Neural cell (in vitro differentiated cells): Measurements from ENCODE around the gene SPSB3. TPM values are rescaled to one million over a fixed set of nuclear protein-coding genes. Genes with fewer than 3 reads are reported as not detected.

Source experiments
- H2AFZ ChIP-seq: fragments of 200-600, 300-800 bp; sonication (generic), shearing (Covaris generic); 2 replicates; pipeline ENCODE4 v1.6.0; 2014; ENCODE audit warnings: low read depth, mild to moderate bottlenecking, antibody characterized with exemption, low read length, moderate library complexity
- H3F3A ChIP-seq: fragments of 200-600 bp; shearing (Covaris generic); 2 replicates; pipeline ENCODE4 v1.6.1; 2016; ENCODE audit warnings: mild to moderate bottlenecking, moderate library complexity, mixed read lengths, antibody characterized with exemption, low read length; ENCODE audit not compliant: insufficient read depth, poor library complexity, severe bottlenecking
- H3K27ac ChIP-seq: fragments of 200-600, 300-800 bp; sonication (generic), shearing (Covaris generic); 2 replicates; pipeline ENCODE4 v1.5.1; 2014; ENCODE audit warnings: mild to moderate bottlenecking, low read length, moderate library complexity
- H3K27me3 ChIP-seq: fragments of 300-800, 200-600 bp; sonication (generic), shearing (Covaris generic); 2 replicates; pipeline ENCODE4 v1.6.0; 2014; ENCODE audit warnings: mild to moderate bottlenecking, low read depth, low read length, moderate library complexity; ENCODE audit not compliant: insufficient read depth
- H3K36me3 ChIP-seq: fragments of 300-800, 200-600 bp; sonication (generic), shearing (Covaris generic); 2 replicates; pipeline ENCODE4 v1.5.1; 2014; ENCODE audit warnings: mild to moderate bottlenecking, antibody characterized with exemption, low read length, moderate library complexity; ENCODE audit not compliant: insufficient read depth
- H3K4me2 ChIP-seq: fragments of 300-800, 200-600 bp; sonication (generic), shearing (Covaris generic); 2 replicates; pipeline ENCODE4 v1.6.0; 2014; ENCODE audit warnings: mild to moderate bottlenecking, low read length
- H3K4me3 ChIP-seq: fragments of 300-800, 200-600 bp; sonication (generic), shearing (Covaris generic); 2 replicates; pipeline ENCODE4 v1.5.1; 2014; ENCODE audit warnings: mild to moderate bottlenecking, low read length, moderate library complexity
- H3K79me2 ChIP-seq: fragments of 200-600 bp; shearing (Covaris generic); replicated peaks from 2 replicates; pipeline ENCODE4 v1.6.0; 2014; ENCODE audit warnings: mild to moderate bottlenecking, low read length, moderate library complexity; ENCODE audit not compliant: insufficient read depth
- H3K9ac ChIP-seq: fragments of 300-800, 200-600 bp; sonication (generic), shearing (Covaris generic); 2 replicates; pipeline ENCODE4 v1.6.1; 2016; ENCODE audit warnings: mild to moderate bottlenecking, low read length, mixed read lengths
- H3K9me2 ChIP-seq: fragments of 200-600 bp; shearing (Covaris generic); 2 replicates; pipeline ENCODE4 v1.6.1; 2016; ENCODE audit warnings: mild to moderate bottlenecking, low read length, mixed read lengths; ENCODE audit not compliant: insufficient read depth
- H3K9me3 ChIP-seq: fragments of 200-600, 300-800 bp; sonication (generic), shearing (Covaris generic); 2 replicates; pipeline ENCODE4 v1.6.1; 2016; ENCODE audit warnings: mild to moderate bottlenecking, mixed run types, low read length, moderate library complexity, mixed read lengths
- H4K20me1 ChIP-seq: fragments of 200-600 bp; shearing (Covaris generic); 2 replicates; pipeline ENCODE4 v1.6.1; 2016; ENCODE audit warnings: mild to moderate bottlenecking, mixed run types; ENCODE audit not compliant: insufficient read depth
- EP300 ChIP-seq: fragments of 450-650 bp; conservative IDR thresholded peaks from 2 replicates; pipeline ENCODE4 v1.6.1; 2014; ENCODE audit warnings: antibody characterized with exemption, mild to moderate bottlenecking, moderate library complexity; ENCODE audit not compliant: poor library complexity, severe bottlenecking
- EZH2 ChIP-seq: fragments of 200-600, 300-800 bp; shearing (Covaris generic), sonication (generic); IDR thresholded peaks from 2 replicates; pipeline ENCODE4 v1.6.1; 2014; ENCODE audit warnings: antibody characterized with exemption, low read length, borderline replicate concordance, mild to moderate bottlenecking; ENCODE audit not compliant: insufficient read depth, poor library complexity, severe bottlenecking
- MXI1 ChIP-seq: fragments of 450-650 bp; conservative IDR thresholded peaks from 2 replicates; pipeline ENCODE4 v1.6.1; 2014; ENCODE audit warnings: antibody characterized with exemption, mild to moderate bottlenecking; ENCODE audit not compliant: poor library complexity, severe bottlenecking
- POLR2AphosphoS5 ChIP-seq: IDR thresholded peaks from 2 replicates; pipeline ENCODE4 v1.6.1; 2012
- RAD21 ChIP-seq: fragments of 450-650 bp; conservative IDR thresholded peaks from 2 replicates; pipeline ENCODE4 v1.6.1; 2014; ENCODE audit warnings: antibody characterized with exemption, mild to moderate bottlenecking, moderate library complexity
- SMC3 ChIP-seq: fragments of 450-650 bp; conservative IDR thresholded peaks from 2 replicates; pipeline ENCODE4 v1.6.1; 2014; ENCODE audit warnings: antibody characterized with exemption, mild to moderate bottlenecking, moderate library complexity; ENCODE audit not compliant: poor library complexity
- TAF1 ChIP-seq: IDR thresholded peaks from 2 replicates; pipeline ENCODE4 v1.6.1; 2012; ENCODE audit warnings: low read depth
- polyA plus RNA-seq: library from polyadenylated mRNA; depleted of rRNA; stranded (reverse); fragments of >200 nt; gene quantifications from 2 replicates; pipeline ENCODE4 v1.2.3, GENCODE V29; 2014
- TF ChIP-seq, protein P1 (sequence below): IDR thresholded peaks from 2 replicates; pipeline ENCODE4 v1.6.1; 2012; ENCODE audit warnings: borderline replicate concordance
- TF ChIP-seq, protein P2 (sequence below): fragments of 450-650 bp; IDR thresholded peaks from 2 replicates; pipeline ENCODE4 v1.5.1; 2014; ENCODE audit warnings: antibody characterized with exemption, mild to moderate bottlenecking, moderate library complexity; ENCODE audit not compliant: poor library complexity, severe bottlenecking

The SPSB3 gene
- polyA plus RNA-seq, 1 donor from 2014 or later: 315 TPM

DNA sequence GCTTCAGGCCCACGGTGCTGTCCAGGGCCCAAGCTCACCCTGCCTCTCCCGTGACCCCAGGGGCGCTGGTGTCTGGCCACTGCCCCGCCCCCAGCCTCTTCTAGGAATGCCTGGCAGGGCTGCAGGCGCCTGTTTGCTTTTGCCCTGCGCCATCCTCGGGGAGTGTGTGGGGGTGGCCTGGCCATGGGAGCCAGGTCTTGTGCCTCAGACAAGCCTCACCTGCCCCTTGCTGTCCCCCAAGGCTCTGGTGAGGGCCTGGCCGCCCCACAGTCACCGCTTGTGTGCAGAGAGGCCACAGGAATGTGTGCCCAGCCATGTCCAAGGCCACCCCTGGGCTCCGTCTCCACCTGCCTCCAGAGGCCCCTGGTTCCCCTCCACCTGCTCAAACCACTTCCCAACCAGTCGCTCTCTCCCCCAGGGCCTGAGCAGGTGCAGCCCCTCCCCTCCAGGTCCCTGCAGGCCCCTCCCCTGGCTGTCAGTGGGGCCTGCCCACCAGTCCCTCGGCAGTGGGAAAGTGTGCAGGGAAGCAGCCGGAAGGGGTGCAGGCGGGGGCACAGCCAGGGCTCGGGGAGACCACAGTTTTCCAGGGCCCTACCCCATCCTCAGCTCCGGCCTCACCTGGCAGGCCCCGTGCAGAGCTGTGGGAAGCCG, 12.0 kb upstream of the SPSB3 start:
- H3K4me3 ChIP-seq: no peak overlapping the region
- no peak overlapping the region for H3K9ac ChIP-seq
- H3F3A ChIP-seq: no peaks in the 10 kb centered on the region
- H3K79me2 ChIP-seq: no peaks in the 10 kb centered on the region
- TF ChIP-seq, protein P1, sequence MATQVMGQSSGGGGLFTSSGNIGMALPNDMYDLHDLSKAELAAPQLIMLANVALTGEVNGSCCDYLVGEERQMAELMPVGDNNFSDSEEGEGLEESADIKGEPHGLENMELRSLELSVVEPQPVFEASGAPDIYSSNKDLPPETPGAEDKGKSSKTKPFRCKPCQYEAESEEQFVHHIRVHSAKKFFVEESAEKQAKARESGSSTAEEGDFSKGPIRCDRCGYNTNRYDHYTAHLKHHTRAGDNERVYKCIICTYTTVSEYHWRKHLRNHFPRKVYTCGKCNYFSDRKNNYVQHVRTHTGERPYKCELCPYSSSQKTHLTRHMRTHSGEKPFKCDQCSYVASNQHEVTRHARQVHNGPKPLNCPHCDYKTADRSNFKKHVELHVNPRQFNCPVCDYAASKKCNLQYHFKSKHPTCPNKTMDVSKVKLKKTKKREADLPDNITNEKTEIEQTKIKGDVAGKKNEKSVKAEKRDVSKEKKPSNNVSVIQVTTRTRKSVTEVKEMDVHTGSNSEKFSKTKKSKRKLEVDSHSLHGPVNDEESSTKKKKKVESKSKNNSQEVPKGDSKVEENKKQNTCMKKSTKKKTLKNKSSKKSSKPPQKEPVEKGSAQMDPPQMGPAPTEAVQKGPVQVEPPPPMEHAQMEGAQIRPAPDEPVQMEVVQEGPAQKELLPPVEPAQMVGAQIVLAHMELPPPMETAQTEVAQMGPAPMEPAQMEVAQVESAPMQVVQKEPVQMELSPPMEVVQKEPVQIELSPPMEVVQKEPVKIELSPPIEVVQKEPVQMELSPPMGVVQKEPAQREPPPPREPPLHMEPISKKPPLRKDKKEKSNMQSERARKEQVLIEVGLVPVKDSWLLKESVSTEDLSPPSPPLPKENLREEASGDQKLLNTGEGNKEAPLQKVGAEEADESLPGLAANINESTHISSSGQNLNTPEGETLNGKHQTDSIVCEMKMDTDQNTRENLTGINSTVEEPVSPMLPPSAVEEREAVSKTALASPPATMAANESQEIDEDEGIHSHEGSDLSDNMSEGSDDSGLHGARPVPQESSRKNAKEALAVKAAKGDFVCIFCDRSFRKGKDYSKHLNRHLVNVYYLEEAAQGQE: no peak
- TF ChIP-seq POLR2AphosphoS5 (no peak), EP300 (no peak), RAD21 (no peak), SMC3 (no peak), MXI1 (no peak)
- TF ChIP-seq, protein P2, sequence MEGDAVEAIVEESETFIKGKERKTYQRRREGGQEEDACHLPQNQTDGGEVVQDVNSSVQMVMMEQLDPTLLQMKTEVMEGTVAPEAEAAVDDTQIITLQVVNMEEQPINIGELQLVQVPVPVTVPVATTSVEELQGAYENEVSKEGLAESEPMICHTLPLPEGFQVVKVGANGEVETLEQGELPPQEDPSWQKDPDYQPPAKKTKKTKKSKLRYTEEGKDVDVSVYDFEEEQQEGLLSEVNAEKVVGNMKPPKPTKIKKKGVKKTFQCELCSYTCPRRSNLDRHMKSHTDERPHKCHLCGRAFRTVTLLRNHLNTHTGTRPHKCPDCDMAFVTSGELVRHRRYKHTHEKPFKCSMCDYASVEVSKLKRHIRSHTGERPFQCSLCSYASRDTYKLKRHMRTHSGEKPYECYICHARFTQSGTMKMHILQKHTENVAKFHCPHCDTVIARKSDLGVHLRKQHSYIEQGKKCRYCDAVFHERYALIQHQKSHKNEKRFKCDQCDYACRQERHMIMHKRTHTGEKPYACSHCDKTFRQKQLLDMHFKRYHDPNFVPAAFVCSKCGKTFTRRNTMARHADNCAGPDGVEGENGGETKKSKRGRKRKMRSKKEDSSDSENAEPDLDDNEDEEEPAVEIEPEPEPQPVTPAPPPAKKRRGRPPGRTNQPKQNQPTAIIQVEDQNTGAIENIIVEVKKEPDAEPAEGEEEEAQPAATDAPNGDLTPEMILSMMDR: no peak
- no peaks in the 10 kb centered on the region for H3K9me2 ChIP-seq
- H3K36me3 ChIP-seq: no peaks in the 10 kb centered on the region
- no peaks in the 10 kb centered on the region for H4K20me1 ChIP-seq
- no peaks in the 10 kb centered on the region for H3K27me3 ChIP-seq
- H3K4me2 ChIP-seq: no peak overlapping the region
- H2AFZ ChIP-seq: no peak overlapping the region
- H3K9me3 ChIP-seq: no peaks in the 10 kb centered on the region
- no peak overlapping the region for H3K27ac ChIP-seq

DNA sequence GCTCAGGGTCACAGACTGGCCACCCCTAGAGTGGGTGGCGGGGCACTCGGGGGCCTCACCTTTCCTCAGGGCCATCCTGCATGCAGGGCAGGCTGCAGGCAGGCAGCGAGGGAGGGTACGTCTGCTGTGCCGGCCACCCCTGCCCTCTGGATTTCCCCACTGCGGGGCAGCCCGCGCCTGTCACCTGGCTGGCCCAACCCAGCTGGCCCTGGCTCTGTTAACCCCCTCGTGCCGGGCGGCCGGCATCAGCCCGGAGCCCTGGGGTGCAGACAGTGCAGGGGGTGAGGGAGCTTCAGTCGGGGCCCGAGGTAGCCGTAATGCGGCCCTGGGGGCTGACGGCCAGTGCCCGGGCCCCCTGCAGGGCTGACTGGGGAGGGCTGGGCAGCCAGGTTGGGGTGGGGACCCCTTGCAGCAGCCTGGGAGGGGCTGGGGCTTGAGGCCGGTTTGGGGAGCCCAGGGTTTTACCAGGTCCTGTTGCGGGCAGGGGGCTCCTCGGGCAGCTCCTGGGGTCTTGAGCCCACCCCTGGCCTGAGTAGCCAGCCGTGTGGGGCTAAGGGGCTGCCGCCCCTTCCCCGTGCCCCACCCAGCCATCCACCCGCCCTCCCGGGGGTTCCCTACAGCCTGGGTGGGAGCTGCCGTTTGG, 11.3 kb upstream of the SPSB3 start, which contains the start of gene IGFALS:
Gene IGFALS, minus strand, starts transcription at position 128 of the 643 bp plus-strand sequence. Its CDS starts 53 bp downstream, at position 75.
- Histone ChIP-seq H3K9me3 (no peaks in the 10 kb centered on the region), H3K36me3 (no peaks in the 10 kb centered on the region), H3K4me3 (no peak within 1 kb of the TSS), H3K9ac (no peak within 1 kb of the TSS), H3K79me2 (no peaks in the 10 kb centered on the region), H4K20me1 (no peaks in the 10 kb centered on the region), H3K27ac (no peak within 1 kb of the TSS), H3F3A (no peaks in the 10 kb centered on the region), H2AFZ (no peak within 1 kb of the TSS), H3K27me3 (no peaks in the 10 kb centered on the region), H3K9me2 (no peaks in the 10 kb centered on the region), H3K4me2 (no peak within 1 kb of the TSS)
- TF ChIP-seq, protein P1: no peak
- TF ChIP-seq EZH2 (no peak), POLR2AphosphoS5 (no peak), MXI1 (no peak), SMC3 (no peak), TAF1 (no peak), EP300 (no peak), RAD21 (no peak)
- TF ChIP-seq, protein P2: no peak
